HG03135 (cell line): ENCODE results near the gene KCNJ5.
"Not testable (repeated sequence)": the region's sequence is repeated elsewhere in the genome, so short reads cannot be mapped to it uniquely, and the experiment has no call there.

Experiments
- ATAC-seq: cut with Tn5 transposase; IDR thresholded peaks from one replicate; pipeline ENCODE4 v1.9.1; 2021; ENCODE audit warnings: mild to moderate bottlenecking, moderate library complexity; ENCODE audit not compliant: unreplicated experiment

The KCNJ5 gene

GRCh38 chr11:128909438-128910125 is 18.4 kb downstream of the KCNJ5 start:
- no peak for ATAC-seq

DNA sequence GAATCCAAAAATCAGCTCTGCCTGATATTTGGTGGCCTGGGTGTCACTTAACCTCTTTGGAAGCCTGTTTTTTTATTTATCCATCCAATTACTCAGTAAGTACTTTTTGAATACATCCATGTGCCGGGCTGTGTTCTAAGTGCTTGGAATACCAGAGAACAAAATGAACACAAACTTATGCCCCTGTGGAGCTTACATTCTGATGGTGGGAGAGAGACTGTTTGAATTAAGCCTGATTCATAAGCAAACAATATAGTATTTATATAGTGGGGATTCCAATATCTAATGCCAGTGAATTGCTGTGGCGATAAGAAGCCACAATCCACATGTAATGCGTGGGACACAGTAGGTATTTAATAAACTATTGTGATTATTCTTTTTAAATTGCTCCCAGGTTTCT is 19.4 kb downstream of the KCNJ5 start:
- ATAC-seq = no peak

- no peak for ATAC-seq
These were observed 20.1 kb downstream of the KCNJ5 start for GRCh38 chr11:128911239-128911638.

DNA sequence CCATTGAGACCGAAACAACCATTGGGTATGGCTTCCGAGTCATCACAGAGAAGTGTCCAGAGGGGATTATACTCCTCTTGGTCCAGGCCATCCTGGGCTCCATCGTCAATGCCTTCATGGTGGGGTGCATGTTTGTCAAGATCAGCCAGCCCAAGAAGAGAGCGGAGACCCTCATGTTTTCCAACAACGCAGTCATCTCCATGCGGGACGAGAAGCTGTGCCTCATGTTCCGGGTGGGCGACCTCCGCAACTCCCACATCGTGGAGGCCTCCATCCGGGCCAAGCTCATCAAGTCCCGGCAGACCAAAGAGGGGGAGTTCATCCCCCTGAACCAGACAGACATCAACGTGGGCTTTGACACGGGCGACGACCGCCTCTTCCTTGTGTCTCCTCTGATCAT is 20.5 kb downstream of the KCNJ5 start:
- no peak for ATAC-seq

DNA sequence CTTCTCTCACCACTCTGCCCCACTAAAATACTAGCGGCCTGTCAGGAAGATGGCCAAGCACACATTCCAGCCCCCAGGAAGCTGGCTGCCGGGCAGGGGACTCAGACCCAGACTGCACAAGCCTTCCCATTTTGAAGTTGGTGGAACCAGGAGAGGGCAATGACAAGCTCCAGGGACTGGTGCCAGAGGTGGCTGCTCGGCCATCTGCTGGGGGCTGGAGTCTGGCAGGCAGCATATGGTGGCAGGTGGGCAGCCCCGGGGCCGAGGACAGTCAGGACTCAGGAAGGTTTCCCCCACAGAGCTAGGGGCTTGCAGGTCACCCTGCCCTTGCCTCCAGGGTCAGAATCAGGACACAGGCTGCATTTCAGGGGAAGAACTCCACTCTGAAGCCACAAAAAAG is 22.6 kb downstream of the KCNJ5 start:
- ATAC-seq = no peak

GRCh38 chr11:128914216-128915148 is 23.3 kb downstream of the KCNJ5 start:
- ATAC-seq = no peak

DNA sequence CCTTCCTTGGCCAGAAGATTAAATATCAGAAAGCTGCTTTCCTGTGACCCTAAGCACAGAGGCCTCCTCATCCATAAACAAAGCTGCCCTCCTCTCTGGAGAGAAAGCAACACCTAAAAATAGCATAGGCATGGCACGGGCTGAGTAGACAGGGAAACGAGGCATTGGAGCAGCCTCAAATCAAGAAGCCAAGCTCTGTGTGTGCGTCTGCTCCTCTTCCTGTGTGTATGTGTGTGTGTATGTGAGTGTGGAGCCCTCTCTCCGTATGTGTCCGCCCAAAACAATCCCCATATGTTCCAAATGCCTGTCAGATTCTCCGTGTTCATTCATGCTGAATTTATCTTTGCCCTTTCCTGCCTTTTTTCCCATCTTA is 24.0 kb downstream of the KCNJ5 start:
- ATAC-seq = no peak

GRCh38 chr11:128916037-128916572 is 24.9 kb downstream of the KCNJ5 start:
- ATAC-seq = no peak

GRCh38 chr11:128916681-128917080 is 25.5 kb downstream of the KCNJ5 start:
- ATAC-seq = no peak

GRCh38 chr11:128917144-128917724 is 26.1 kb downstream of the KCNJ5 start:
- no peak for ATAC-seq

GRCh38 chr11:128919216-128919615 is 28.1 kb downstream of the KCNJ5 start:
- no peak for ATAC-seq

DNA sequence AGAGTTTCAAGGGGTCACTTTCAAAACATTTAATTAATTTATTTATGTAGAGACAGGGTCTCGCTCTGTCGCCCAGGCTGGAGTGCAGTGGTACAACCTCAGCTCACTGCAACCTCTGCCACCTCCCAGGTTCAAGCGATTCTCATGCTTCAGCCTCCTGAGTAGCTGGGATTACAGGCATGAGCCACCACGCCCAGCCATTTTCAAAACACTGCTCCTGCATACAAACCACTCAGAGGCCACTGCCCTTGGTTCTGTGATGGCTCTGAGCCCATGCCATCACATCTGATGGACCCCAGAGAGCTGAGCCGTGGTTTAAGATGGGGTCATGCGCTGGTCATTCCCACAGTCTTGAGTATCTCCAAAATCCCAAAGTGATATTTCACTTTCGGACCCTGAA is 28.5 kb downstream of the KCNJ5 start:
- not testable (repeated sequence) for ATAC-seq

- no peak for ATAC-seq
These were observed 29.5 kb downstream of the KCNJ5 start for GRCh38 chr11:128920666-128921065.

GRCh38 chr11:128921793-128922192 is 30.6 kb downstream of the KCNJ5 start:
- no peak for ATAC-seq

DNA sequence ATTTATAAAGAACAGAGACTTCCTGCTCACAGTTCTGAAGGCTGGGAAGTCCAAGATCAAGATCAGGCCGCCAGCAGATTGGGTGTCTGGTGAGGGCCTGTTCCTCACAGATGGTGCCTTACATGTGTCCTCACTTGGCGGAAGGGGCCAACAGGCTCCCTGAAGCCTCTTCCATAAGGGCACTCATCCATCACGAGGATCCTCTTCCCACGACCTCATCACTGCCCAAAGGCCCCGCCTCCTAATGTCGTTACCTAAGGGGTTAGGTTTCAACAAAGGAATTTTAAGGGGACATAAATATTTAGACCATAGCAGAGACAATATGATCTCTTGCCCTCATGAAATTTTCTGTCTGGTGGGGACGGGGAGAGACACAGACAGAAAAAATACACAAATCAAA is 32.9 kb downstream of the KCNJ5 start:
- ATAC-seq = no peak

DNA sequence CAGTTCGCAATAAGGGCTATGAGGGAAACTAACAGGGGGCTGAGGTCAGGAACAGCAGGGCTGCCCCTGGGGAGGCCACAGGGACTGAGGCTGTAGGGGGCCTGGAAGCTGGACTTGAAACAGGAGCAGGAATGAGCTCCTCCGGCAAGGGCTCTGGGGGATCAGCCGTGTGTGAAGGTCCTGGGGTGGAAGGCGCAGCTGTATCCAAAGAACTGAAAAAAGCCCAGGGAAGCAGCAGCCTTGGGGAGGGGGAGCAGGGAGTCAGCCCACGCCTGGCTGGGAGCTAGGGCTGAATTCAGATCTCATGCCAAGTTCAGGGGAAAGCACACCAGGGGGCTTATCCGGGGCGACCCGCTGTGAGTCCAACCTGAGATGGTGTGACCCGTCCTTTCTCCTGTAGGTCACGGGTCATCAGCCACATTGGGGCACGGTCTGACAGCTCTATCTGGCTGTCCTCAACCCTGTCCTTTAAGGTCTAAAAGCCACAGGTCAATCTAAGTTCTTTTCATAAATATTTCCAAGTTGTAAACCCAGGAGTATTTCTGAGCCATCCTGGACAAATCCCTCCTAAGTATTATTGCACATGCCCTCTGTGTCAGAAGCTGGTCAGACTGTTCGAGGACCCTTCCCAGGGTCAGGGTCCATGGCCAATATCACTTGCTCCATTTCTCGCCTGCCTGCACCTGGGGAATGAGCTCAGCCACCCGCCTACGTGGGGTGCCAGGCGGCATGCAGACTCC is 33.5 kb downstream of the KCNJ5 start:
- no peak for ATAC-seq

- ATAC-seq = no peak
These were observed 34.1 kb downstream of the KCNJ5 start for GRCh38 chr11:128925250-128925600.

DNA sequence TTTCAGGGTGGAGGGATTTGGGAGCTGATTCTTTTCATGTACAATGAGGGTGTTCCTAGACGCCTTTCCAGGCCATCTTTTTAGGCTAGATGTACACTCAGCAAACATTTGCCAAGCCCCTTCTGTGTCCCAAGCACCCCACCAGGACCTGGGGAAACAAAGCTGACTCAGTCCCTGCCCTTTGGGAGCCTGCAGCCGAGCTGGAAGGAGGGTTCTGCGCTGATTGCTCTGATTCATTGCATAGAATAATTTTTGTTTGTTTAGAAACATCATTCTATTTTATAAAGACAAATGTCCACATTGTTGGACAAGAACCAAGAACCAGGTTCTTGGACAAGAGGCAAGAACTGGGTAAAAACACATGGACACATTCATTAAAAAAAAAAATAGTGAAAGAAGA is 34.8 kb downstream of the KCNJ5 start:
- ATAC-seq = no peak

DNA sequence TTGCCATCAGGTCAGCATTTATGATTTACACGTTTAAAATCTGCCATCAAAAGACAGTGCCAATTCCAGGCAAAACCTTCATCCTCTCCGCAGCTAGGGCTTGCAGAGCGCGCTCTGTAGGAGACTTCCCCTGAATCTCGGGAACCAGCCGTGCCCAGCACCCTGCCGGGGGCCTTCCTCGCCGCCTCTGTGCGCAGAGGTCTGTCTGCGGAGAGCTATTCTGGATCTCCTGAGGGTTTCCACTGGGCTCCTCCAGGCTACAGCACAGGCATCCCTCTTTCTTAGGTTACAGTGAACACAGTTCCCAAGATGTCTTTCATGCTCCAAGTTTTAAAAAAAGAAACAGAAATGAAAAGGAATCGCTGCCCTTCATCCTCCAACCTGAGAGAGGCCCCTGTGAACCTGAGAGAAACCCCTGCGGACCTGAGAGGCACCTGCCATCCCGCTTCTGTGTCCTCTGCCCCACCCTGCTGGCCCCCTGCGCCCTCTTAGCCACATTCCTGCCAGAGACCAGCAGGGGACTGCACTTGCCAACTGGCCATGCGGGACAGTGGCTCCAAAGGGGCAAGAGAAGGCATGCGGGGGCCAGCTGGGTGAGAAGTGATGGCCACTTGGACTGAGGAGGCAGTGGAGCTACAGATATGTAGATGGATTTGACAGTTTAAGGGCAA is 35.4 kb downstream of the KCNJ5 start:
- no peak for ATAC-seq

- no peak for ATAC-seq
These were observed 35.9 kb downstream of the KCNJ5 start for GRCh38 chr11:128927108-128927461.
